DMS 273 (cell line): ENCODE data around the gene ZNF836.
"Not testable (repeated sequence)": the region's sequence is repeated elsewhere in the genome, so short reads cannot be mapped to it uniquely, and the experiment has no call there.

ENCODE experiments used
- DNase-seq: peaks from one replicate; lab custom pipeline; 2025; ENCODE audit not compliant: unreplicated experiment; lab: John Stamatoyannopoulos, UW

Gene ZNF836

DNA sequence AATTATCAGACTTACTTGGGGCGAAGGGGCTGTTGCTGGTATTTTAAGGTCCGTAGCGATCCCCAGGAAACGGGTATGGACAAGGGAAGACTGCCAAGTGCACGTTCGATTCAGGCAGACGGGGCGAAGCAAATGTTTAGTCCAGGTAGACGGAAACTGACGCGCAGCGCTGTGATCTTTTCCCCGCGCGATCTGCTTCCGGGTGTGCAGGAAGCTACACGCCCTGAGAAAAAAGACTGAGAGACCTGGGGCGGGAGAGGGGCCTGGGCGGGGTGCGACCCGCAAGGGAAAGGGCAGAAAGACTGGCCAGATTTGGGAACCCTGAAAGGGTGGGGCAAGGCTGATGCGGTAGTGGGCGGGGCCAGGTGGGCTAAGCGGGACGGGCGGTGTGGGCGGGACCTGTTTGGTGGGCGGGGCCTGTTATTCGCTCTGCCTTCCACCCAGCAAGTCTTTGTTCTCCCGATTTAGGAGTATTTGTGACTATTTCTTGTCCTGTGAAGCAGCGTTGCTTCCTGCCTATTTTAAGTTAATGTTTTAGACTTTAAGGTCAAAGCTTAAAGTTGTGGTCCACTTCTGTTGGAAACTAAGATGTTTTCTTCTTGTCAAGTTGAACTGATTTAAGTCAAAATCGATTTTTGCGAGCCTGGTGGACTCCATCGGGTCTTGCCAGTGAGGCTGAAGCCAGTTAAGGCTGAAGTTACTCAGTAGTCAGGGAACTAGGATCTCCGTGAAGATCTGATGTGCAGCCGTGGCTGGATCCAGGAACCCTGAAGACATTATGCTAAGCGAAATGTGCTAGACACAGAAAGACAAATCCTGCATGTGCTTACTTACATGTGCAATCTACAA is at the start of gene ZNF836:
TSS of gene ZNF836 (minus strand) at position 301 of the 849 bp plus-strand sequence. CDS start 3,549 bp downstream, outside the sequence.
- DNase-seq, result peak; percentile 89

DNA sequence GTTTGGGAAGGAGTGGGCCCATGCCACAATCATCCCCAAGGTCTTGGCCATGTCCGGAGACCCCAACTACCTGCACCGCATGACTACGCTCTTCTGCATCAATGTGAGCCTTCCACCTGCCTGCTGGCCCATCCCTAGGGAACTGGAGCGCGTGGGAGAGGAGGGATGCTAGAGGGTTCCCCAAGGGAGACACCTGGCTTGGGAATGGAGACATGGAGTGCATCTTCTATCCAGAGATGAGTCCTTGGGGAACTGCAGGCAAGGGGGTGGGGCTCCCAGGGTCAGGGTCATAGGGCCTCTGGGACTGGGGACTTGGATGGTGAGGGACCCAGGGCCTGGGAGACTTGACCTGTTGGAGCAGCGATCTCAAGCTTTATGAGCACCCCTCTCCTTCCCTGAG is 49.6 kb upstream of the ZNF836 start:
- no peak for DNase-seq

DNA sequence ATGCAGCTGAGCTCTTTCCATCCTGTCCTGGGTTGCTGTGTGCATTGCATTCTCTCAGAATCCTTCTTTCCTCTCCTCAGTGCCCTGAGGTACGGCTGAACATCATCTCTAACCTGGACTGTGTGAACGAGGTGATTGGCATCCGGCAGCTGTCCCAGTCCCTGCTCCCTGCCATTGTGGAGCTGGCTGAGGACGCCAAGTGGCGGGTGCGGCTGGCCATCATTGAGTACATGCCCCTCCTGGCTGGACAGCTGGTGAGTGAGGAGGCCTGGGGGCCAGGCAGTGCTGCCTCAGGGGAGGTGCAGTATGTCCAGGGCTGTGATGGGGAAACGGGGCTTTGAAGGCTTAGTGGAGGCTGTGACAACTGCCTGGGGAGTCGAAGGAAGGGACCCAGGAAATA is 48.2 kb upstream of the ZNF836 start:
- no peak for DNase-seq

DNA sequence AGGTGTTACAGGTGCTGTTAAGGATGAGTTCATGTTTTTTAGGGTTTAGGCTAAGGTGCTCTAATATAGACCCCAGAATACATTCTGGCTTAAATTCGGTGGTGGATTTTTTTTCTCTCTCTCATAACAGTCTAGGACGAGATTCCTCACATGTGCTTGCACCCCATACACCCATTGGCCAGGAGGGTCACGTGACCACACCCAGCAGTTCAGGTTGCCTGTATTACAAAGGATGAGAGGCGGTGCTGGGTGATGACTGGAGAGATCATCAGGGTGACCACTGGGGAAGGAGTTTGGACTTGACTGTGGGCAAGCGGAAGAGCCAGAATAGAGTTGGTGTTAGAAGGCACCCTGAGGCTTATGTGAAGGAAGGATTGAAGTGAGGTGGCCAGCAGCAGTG is 46.2 kb upstream of the ZNF836 start:
- no peak for DNase-seq

DNA sequence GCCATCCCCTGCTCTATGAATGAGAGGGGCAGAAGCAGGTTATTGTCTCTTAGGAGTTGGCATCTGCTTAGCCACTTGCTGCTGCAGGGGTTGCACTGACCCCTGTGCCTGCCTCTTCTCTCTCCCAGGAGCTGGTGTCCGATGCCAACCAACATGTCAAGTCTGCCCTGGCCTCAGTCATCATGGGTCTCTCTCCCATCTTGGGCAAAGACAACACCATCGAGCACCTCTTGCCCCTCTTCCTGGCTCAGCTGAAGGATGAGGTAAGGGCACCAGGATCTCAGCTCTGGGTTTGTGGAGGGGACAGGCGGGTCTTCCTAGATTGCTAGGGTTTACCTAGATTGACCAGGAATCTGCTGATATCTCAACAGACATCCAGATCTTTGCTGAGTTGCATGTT is 45.0 kb upstream of the ZNF836 start:
- DNase-seq, result no peak

DNA sequence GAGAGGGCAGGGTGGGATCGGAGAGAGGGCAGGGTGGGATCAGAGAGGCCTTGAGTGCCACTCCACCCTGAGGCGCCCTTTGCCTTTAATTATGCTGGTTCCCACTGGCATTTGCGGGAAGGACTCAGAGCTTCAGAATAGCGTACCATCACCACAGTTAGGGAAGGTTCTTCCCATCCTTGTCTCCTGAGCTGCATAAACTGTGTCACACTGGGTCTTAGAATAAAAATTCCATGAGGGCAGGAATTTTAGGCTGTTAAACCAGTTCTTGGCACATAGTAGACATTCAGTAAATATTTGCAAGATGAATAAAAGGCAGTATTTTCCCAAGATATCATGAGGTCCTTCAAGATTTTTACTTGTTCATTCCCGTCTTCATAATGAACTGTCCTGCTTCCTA is 42.8 kb upstream of the ZNF836 start:
- no peak for DNase-seq

DNA sequence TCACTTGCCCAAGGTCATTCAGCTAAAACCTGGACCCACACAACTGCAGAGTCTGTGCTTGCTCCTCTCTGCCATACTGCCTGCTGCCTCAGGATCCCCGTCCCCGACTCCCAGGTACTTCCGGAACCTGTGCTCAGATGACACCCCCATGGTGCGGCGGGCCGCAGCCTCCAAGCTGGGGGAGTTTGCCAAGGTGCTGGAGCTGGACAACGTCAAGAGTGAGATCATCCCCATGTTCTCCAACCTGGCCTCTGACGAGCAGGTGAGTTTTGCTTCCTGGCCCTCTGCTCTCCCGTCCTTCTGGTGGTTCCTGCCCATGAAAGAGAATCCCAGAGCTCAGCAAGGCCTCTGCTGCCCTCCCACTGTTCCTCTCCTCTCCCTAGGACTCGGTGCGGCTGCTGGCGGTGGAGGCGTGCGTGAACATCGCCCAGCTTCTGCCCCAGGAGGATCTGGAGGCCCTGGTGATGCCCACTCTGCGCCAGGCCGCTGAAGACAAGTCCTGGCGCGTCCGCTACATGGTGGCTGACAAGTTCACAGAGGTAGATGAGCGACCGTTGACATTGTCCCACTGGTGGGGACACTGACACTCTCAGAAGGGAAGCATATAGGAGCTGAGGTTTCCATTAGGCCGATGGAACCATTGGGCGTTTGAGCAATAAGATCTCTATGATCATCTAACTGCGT is 41.3 kb upstream of the ZNF836 start:
- no peak for DNase-seq

DNA sequence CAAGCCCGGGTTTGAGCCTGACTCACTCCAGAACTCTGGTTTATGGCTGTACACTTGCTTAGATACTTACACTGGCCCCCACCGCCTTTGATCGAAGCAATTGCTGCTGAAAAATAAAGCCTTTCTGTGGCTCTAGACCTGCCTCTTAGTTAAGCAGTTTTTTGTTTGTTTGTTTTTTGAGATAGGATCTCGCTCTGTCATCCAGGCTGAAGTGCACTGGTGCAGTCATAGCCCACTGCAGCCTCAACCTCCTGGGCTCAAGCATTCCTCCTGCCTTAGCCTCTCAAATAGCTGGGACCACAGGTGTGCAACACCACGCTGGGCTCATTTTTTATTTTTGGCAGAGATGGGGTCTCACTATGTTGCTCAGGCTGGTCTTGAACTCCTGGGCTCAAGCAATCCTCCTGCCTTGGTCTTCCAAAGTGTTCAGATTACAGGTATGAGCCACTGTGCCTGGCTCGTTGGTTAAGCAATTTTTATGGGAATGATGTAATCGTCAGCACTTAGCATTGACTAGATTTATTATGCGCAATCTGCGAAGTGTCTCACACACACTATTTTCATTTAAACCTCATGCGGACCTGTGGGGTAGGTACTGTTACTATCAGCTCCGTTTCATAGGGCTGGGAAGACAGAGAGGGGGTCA is 40.6 kb upstream of the ZNF836 start:
- no peak for DNase-seq

DNA sequence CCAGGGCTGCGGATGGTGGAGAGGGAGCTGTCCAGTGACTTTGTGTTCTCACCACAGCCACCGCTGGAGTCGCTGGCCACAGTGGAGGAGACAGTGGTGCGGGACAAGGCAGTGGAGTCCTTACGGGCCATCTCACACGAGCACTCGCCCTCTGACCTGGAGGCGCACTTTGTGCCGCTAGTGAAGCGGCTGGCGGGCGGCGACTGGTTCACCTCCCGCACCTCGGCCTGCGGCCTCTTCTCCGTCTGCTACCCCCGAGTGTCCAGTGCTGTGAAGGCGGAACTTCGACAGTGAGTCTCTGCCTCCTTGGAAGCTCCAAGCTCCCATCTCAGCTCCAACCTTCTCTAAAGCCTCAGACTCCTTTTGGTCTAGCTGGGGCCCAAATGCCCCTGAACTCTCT is 39.8 kb upstream of the ZNF836 start:
- no peak for DNase-seq

DNA sequence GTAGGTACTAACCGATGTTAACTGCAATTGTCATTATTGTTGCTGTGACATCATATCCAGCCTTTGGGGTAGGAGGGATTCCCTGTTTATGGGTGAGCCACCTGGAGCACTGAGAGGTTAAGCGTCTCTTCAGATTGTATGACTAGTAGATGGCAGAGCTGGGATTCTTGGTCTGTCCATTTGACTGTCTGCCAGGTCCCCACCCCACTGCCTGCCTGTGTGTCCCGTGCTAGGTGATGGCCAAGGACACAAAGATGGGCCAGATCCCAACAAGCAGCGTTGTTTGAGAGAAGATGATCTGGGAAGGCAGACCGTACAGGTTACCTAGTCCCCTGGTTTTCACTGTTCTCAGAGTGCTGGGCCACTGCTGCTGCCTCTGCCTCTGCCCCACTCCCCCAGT is 35.1 kb upstream of the ZNF836 start:
- DNase-seq, result no peak

DNA sequence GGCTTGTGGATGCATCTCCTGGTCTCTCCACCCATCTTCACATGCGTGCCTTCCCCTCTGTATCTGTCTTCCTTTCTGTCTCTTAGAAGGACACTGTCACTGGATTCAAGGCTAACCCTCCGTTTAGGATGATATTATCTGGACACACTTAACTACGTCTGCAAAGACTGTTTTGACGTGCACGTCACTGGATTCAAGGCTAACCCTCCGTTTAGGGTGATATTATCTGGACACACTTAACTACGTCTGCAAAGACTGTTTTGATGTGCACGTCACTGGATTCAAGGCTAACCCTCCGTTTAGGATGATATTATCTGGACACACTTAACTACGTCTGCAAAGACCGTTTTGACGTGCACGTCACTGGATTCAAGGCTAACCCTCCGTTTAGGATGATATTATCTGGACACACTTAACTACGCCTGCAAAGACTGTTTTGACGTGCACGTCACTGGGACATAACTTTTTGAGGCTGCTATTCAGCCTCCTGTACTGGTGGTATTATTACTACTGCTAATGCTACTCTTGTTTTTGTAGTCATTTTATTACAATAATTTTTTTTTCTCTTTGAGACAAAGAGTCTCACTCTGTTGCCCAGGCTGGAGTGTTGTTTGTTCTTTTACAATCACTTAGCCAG is 29.5 kb upstream of the ZNF836 start:
- DNase-seq, result not testable (repeated sequence)

DNA sequence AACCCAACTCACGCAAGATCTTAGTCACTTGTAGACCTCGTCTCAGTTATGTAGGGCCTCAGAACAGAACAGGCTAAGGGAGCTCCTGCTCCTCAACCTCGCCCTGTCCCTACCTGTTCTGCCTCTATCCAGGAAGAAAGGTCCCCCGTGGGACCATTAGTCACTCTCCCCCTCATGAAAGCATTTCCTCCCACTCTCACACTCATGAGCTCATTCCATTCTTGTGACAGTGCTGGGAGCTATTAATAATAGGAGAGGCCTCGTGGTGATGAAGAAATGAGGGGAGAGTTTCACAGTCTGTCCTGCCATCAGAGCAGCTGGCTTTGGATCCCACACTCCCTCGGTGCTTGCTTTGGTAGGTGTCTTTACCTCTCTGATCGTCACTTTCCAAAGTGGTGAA is 28.6 kb upstream of the ZNF836 start:
- no peak for DNase-seq

DNA sequence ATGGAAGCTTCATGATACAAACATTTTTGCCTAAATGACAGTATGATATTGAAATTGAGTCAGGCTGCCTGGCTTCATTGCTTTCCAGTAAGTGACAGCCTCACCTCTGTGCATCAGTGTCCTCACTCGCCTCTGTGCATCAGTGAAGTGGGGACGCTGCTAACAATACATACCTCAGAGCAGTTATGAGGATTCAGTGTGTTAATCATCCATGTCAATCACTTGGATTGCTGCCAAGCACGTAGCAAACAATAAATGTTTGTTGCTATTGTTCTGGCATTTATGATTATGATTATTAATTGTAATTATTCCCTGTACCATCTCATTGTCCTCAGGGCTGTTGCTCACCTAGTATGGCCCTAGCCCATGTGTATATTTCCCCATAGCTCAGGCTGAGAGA is 27.3 kb upstream of the ZNF836 start:
- DNase-seq, result no peak

DNA sequence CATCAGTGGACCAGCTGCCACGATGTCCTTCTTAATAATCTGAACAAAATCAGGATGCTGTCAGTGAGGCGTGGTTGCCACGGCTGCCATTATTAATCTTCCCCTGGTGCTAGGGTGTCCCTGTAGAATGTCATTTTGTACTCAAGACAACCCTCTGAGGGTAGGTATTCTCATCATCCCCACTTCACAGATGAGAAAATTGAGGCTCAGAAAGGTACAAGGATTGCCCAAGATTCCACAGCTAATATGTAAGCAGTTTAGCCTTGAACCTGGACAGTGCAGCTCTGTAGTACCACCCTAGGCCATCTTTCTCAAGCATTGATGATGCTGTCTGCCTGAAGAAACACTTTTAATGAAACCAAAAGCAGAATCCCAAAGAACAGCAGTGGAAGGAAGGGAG is 26.5 kb upstream of the ZNF836 start:
- no peak for DNase-seq

DNA sequence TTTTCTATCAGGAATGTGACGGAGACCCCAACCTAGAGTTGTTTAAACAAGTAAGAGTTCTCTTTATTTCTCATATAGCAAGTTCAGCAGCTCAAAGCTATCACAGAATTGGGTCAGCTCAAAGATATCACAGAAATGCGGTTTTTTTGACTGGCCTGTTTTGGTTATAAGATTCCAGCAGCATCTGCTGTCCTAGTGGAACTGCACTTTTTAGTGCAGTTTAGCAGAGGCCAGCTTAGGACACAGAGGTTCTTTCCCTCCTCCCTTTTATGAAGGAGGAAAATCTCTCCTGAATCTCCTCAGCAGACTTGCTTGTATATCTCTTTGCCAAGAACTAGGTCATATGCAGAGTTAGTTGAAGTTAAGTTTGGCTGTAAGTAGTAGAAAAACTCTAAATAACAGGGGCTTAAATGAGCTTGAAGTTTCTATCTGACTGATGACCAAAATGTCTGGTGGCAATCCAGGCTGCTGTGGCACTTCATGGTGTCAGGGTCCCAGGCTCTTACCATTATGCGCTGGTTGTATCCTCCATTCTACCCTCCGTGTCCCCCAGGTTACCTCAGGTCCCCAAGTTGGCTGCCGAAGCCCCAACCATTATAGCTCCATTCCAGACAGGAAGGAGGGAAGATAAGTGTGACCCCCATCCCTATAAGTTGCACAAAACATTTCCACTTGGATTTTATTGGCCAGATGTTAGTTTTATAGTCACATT is 25.0 kb upstream of the ZNF836 start:
- DNase-seq, result no peak

DNA sequence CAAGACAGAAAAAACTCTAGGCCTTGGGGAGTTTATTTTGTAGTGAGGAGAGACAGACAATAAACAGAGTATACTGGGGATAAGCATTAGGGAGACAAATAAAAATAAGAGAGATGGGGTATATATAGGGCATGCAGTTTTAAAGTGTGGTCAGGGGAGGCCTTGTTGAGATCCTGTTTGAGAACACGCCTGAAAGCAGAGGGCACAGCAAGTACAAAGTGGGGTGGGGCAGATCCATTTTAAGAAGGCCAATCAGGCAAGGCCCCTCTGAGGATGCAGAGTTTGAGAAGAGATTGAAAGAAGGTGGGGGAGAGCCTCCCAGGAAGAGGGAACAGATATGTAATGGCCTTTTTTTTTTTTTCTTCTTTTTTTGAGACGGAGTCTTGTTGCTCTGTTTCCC is 20.5 kb upstream of the ZNF836 start:
- DNase-seq, result no peak

DNA sequence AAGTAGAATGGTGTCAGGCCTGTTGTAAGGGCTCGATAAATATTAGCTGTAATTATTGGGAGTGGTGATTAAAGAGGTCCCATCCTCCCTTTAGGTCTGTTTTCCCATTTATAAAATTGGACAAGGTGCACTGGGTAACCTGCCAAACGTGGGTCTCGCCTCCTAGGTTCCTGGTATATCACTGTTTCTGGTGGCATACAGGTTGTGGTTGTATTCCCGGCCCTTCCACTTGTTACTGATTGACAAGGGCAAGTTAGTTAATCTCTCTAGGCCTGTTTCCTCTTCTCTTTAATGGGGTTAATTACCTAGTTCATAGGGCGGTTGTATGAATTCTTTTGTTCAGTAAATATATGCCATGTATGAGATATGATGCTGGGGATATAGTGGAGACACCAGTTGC is 20.0 kb upstream of the ZNF836 start:
- DNase-seq, result no peak

DNA sequence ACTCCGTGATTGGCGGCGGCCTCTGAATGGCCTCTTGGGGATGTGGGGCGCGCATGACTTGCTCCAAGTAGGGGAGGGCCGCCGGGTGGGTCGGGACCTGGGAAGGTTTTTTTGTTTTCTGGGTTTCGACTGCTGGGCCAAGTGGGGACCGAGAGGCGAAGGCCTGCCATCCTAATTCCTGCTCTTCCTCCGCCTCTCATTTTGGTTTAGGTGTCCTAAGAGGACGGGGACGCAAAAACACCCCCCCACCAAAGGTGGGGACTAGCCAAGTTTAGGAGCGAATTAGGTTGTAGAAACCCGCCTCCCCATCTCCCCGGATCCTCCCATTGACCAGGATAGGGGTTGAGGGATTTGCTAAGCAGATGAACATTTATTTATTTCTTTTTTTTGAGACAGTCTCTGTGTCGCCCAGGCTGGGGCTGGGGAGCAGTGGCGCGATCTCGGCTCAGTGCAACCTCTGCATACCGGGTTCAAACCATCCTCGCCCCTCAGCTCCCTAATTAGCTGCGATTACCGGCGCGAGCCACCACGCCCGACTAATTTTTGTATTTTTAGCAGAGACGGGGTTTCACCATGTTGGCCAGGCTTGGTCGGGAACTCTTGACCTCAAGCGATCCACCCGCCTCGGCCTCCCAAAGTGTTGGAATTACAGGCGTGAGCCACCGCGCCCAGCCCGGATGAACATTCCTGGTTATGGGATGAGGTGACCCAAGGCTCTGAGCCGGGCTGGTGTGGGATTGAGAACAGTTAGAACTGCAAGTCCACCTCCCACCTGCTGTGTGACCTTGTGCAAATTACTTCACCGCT is 19.3 kb upstream of the ZNF836 start:
- peak; percentile 75 for DNase-seq

DNA sequence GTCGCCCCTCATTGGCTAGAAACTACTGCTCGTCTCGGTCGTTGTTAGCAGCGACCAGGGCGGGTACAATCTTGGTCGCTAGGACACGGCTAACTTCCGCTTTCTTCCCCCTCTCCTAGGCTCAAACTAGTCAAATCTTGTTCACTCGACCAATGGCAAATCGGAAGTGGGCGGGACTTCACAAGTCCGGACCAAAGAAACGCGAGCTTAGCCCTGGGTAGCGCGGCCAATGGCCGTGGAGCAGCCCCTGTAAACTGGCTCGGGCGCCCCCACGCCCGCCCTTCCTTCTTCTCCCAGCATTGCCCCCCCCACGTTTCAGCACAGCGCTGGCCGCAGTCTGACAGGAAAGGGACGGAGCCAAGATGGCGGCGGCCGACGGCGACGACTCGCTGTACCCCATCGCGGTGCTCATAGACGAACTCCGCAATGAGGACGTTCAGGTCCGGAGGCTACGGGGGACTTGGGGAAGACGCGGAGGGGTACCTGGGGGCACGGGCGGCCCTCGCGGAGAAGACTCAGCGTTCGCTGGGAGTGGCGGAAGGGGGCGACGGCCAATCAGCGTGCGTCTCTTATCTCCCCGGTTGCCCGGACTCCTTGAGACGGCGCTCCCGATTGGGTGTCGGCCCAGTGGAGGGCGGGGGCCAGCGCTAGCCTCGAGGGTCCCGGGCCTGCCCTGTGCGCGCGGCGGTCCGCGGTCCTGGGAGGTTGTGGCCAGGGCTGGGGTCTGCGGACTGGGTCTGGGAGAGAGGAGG is 18.5 kb upstream of the ZNF836 start, which contains the start of gene PPP2R1A:
TSS of gene PPP2R1A (plus strand) at position 318 of the 752 bp plus-strand sequence. CDS start at position 363, 45 bp downstream.
- peak; percentile 100 for DNase-seq
